Karpas-422 (cell line): ENCODE results near the gene ATP9B. TPM values are rescaled to one million over a fixed set of nuclear protein-coding genes. Genes with fewer than 3 reads are reported as not detected.

Experiments used
- DNase-seq: peaks from one replicate; pipeline ENCODE4 v3.0.0-alpha.2; 2015
- H2AFZ ChIP-seq: fragments of 200-600 bp; sonication (generic); 2 replicates; pipeline ENCODE4 v1.6.1; 2014; ENCODE audit warnings: antibody characterized with exemption, low read length, mixed read lengths
- H3K27ac ChIP-seq: fragments of 200-600 bp; sonication (generic); 2 replicates; pipeline ENCODE4 v1.5.1; 2014; ENCODE audit warnings: mild to moderate bottlenecking, low read length, moderate library complexity
- H3K27me3 ChIP-seq: fragments of 200-600 bp; sonication (generic); 2 replicates; pipeline ENCODE4 v1.6.1; 2014; ENCODE audit warnings: low read length, mixed read lengths
- H3K36me3 ChIP-seq: fragments of 200-600 bp; sonication (generic); 2 replicates; pipeline ENCODE4 v1.6.1; 2014; ENCODE audit warnings: low read length, mixed read lengths; ENCODE audit not compliant: insufficient read depth
- H3K4me1 ChIP-seq: fragments of 200-600 bp; sonication (generic); 2 replicates; pipeline ENCODE4 v1.6.1; 2014; ENCODE audit warnings: mild to moderate bottlenecking, low read length, mixed read lengths
- H3K4me2 ChIP-seq: fragments of 200-600 bp; sonication (generic); 2 replicates; pipeline ENCODE4 v1.6.1; 2014; ENCODE audit warnings: low read length, low read depth, mild to moderate bottlenecking; ENCODE audit not compliant: poor library complexity, severe bottlenecking
- H3K4me3 ChIP-seq: fragments of 200-600 bp; sonication (generic); 2 replicates; pipeline ENCODE4 v1.5.1; 2014; ENCODE audit warnings: mild to moderate bottlenecking, antibody characterized with exemption, low read length, mixed read lengths
- H3K79me2 ChIP-seq: fragments of 200-600 bp; sonication (generic); 2 replicates; pipeline ENCODE4 v1.6.1; 2014; ENCODE audit warnings: mild to moderate bottlenecking, low read length, mixed read lengths
- H3K9ac ChIP-seq: fragments of 200-600 bp; sonication (generic); 2 replicates; pipeline ENCODE4 v1.6.0; 2014; ENCODE audit warnings: low read length
- H3K9me2 ChIP-seq: fragments of 200-600 bp; sonication (generic), shearing (Covaris generic); replicated peaks from 2 replicates; pipeline ENCODE4 v1.6.0; 2014; ENCODE audit warnings: mild to moderate bottlenecking, low read length, moderate library complexity; ENCODE audit not compliant: insufficient read depth
- H3K9me3 ChIP-seq: fragments of 300-700, 200-600 bp; sonication (generic); 2 replicates; pipeline ENCODE4 v1.6.1; 2014; ENCODE audit warnings: low read length, mixed read lengths
- H4K20me1 ChIP-seq: fragments of 200-600 bp; sonication (generic); 2 replicates; pipeline ENCODE4 v1.6.1; 2014; ENCODE audit warnings: mild to moderate bottlenecking, antibody characterized with exemption, low read length, low read depth; ENCODE audit not compliant: insufficient read depth
- total RNA-seq: library from RNA; depleted of rRNA; stranded (reverse); fragments of >200 nt; shearing (Covaris generic); gene quantifications from 2 replicates; pipeline ENCODE4 v1.2.3, GENCODE V29; 2014; ENCODE audit warnings: low replicate concordance

ATP9B gene
- total RNA-seq, 1 experiment from 2014 or later = 65.1 TPM

- H2AFZ ChIP-seq = no peak overlapping the region
- H3K9me3 ChIP-seq = no peaks in the 10 kb centered on the region
- peaks cover 99% of the 10 kb centered on the region for H3K79me2 ChIP-seq
- peaks cover 7% of the 10 kb centered on the region; the same call in 1 of the 2 replicates for H3K36me3 ChIP-seq
- DNase-seq = no peak
- no peaks in the 10 kb centered on the region for H3K9me2 ChIP-seq
- H3K4me1 ChIP-seq = no peaks in the 10 kb centered on the region
- H4K20me1 ChIP-seq = no peaks in the 10 kb centered on the region
- no peak overlapping the region for H3K4me2 ChIP-seq
- no peak overlapping the region for H3K9ac ChIP-seq
- no peak overlapping the region for H3K27ac ChIP-seq
- H3K4me3 ChIP-seq = no peak overlapping the region
- no peaks in the 10 kb centered on the region for H3K27me3 ChIP-seq
Measured at GRCh38 chr18:79104137-79104536, 34.9 kb downstream of the ATP9B start.

GRCh38 chr18:79105455-79105854, 36.3 kb downstream of the ATP9B start:
- H3K27me3 ChIP-seq = no peaks in the 10 kb centered on the region
- H3K9me2 ChIP-seq = no peaks in the 10 kb centered on the region
- H3K4me2 ChIP-seq = no peak overlapping the region
- no peak overlapping the region for H2AFZ ChIP-seq
- H3K27ac ChIP-seq = no peak overlapping the region
- H3K9ac ChIP-seq = no peak overlapping the region
- peaks cover 100% of the 10 kb centered on the region for H3K79me2 ChIP-seq
- no peaks in the 10 kb centered on the region for H3K4me1 ChIP-seq
- DNase-seq = no peak
- H3K9me3 ChIP-seq = no peaks in the 10 kb centered on the region
- H3K4me3 ChIP-seq = no peak overlapping the region
- peaks cover 8% of the 10 kb centered on the region; the same call in 1 of the 2 replicates for H3K36me3 ChIP-seq
- no peaks in the 10 kb centered on the region for H4K20me1 ChIP-seq

- H3K4me3 ChIP-seq = no peak overlapping the region
- H2AFZ ChIP-seq = no peak overlapping the region
- H3K9ac ChIP-seq = no peak overlapping the region
- H3K27me3 ChIP-seq = no peaks in the 10 kb centered on the region
- DNase-seq = no peak
- peaks cover 9% of the 10 kb centered on the region; the same call in 1 of the 2 replicates for H3K36me3 ChIP-seq
- H3K9me3 ChIP-seq = no peaks in the 10 kb centered on the region
- H3K4me2 ChIP-seq = no peak overlapping the region
- H3K79me2 ChIP-seq = peaks cover 99% of the 10 kb centered on the region
- H4K20me1 ChIP-seq = no peaks in the 10 kb centered on the region
- no peak overlapping the region for H3K27ac ChIP-seq
- H3K9me2 ChIP-seq = no peaks in the 10 kb centered on the region
- H3K4me1 ChIP-seq = no peaks in the 10 kb centered on the region
Measured at GRCh38 chr18:79106084-79106483, 36.9 kb downstream of the ATP9B start.

- Histone ChIP-seq H3K9me2 (no peaks in the 10 kb centered on the region), H3K4me1 (no peaks in the 10 kb centered on the region), H4K20me1 (no peaks in the 10 kb centered on the region), H3K9me3 (no peaks in the 10 kb centered on the region), H3K4me3 (no peak overlapping the region), H3K9ac (no peak overlapping the region), H2AFZ (no peak overlapping the region), H3K79me2 (peaks cover 98% of the 10 kb centered on the region), H3K27me3 (no peaks in the 10 kb centered on the region), H3K27ac (no peak overlapping the region), H3K4me2 (no peak overlapping the region), H3K36me3 (peaks cover 26% of the 10 kb centered on the region)
- no peak for DNase-seq
Measured at GRCh38 chr18:79107886-79108285, 38.7 kb downstream of the ATP9B start.

GRCh38 chr18:79108549-79109215, 39.5 kb downstream of the ATP9B start:
- H3K4me1 ChIP-seq = no peaks in the 10 kb centered on the region

GRCh38 chr18:79111483-79111882, 42.3 kb downstream of the ATP9B start:
- H3K9me2 ChIP-seq = no peaks in the 10 kb centered on the region
- no peak overlapping the region for H3K4me3 ChIP-seq
- H3K9me3 ChIP-seq = 0 out of 2 replicates have a peak, but pooled peaks cover 4% of the 10 kb centered on the region
- no peaks in the 10 kb centered on the region for H3K27me3 ChIP-seq
- peaks cover 45% of the 10 kb centered on the region for H3K36me3 ChIP-seq
- no peak overlapping the region for H3K9ac ChIP-seq
- no peak overlapping the region for H3K4me2 ChIP-seq
- H3K4me1 ChIP-seq = no peaks in the 10 kb centered on the region
- H2AFZ ChIP-seq = no peak overlapping the region
- H3K27ac ChIP-seq = no peak overlapping the region
- peaks cover 78% of the 10 kb centered on the region for H3K79me2 ChIP-seq
- DNase-seq = no peak
- no peaks in the 10 kb centered on the region for H4K20me1 ChIP-seq

More at GRCh38 chr18:79108549-79109215, 39.5 kb downstream of the ATP9B start:
- no peaks in the 10 kb centered on the region for H4K20me1 ChIP-seq
- H3K4me3 ChIP-seq = no peak overlapping the region
- no peak for DNase-seq
- H3K36me3 ChIP-seq = peaks cover 33% of the 10 kb centered on the region
- no peak overlapping the region for H3K9ac ChIP-seq
- no peak overlapping the region for H3K4me2 ChIP-seq
- no peaks in the 10 kb centered on the region for H3K27me3 ChIP-seq
- H2AFZ ChIP-seq = no peak overlapping the region
- 0 out of 2 replicates have a peak, but pooled peaks cover 4% of the 10 kb centered on the region for H3K9me3 ChIP-seq
- H3K27ac ChIP-seq = no peak overlapping the region
- peaks cover 96% of the 10 kb centered on the region for H3K79me2 ChIP-seq
- no peaks in the 10 kb centered on the region for H3K9me2 ChIP-seq

GRCh38 chr18:79117385-79117784, 48.2 kb downstream of the ATP9B start:
- Histone ChIP-seq H3K79me2 (peaks cover 54% of the 10 kb centered on the region), H3K4me3 (no peak overlapping the region), H3K9me3 (0 out of 2 replicates have a peak, but pooled peaks cover 4% of the 10 kb centered on the region), H3K27me3 (no peaks in the 10 kb centered on the region), H3K36me3 (peaks cover 42% of the 10 kb centered on the region), H3K4me2 (no peak overlapping the region), H3K4me1 (peaks cover 22% of the 10 kb centered on the region), H4K20me1 (no peaks in the 10 kb centered on the region), H2AFZ (no peak overlapping the region), H3K9me2 (no peaks in the 10 kb centered on the region), H3K27ac (no peak overlapping the region), H3K9ac (no peak overlapping the region)
- DNase-seq = no peak

- peaks cover 26% of the 10 kb centered on the region for H3K4me1 ChIP-seq
- no peak overlapping the region for H3K27ac ChIP-seq
- peaks cover 39% of the 10 kb centered on the region for H3K36me3 ChIP-seq
- no peak overlapping the region for H3K9ac ChIP-seq
- H3K9me2 ChIP-seq = no peaks in the 10 kb centered on the region
- no peaks in the 10 kb centered on the region for H4K20me1 ChIP-seq
- H3K4me3 ChIP-seq = no peak overlapping the region
- peaks cover 54% of the 10 kb centered on the region for H3K79me2 ChIP-seq
- H3K4me2 ChIP-seq = no peak overlapping the region
- DNase-seq = no peak
- H3K9me3 ChIP-seq = 0 out of 2 replicates have a peak, but pooled peaks cover 4% of the 10 kb centered on the region
- no peak overlapping the region for H2AFZ ChIP-seq
- no peaks in the 10 kb centered on the region for H3K27me3 ChIP-seq
Measured at GRCh38 chr18:79117788-79118187, 48.6 kb downstream of the ATP9B start.
